SJSA1 (cell line): ENCODE results near the gene DMD. TPM values are rescaled to one million over a fixed set of nuclear protein-coding genes. Genes with fewer than 3 reads are reported as not detected.

Experiments
- DNase-seq, 2 experiments: peaks; one replicate each; pipeline ENCODE4 v3.0.0-alpha.2; 2015 to 2020; ENCODE audit warnings: low spot score in 2 of 2, low read depth in 1 of 2
- H3K27ac ChIP-seq: fragments of 250-450 bp; sonication (Bioruptor Pico); 2 replicates; pipeline ENCODE4 v1.5.1; 2020; ENCODE audit warnings: mild to moderate bottlenecking, moderate library complexity
- H3K27me3 ChIP-seq: fragments of 250-450 bp; sonication (Bioruptor Pico); replicated peaks from 2 replicates; pipeline ENCODE4 v1.5.1; 2020; ENCODE audit warnings: mild to moderate bottlenecking, moderate library complexity
- H3K36me3 ChIP-seq: fragments of 250-450 bp; sonication (Bioruptor Pico); 2 replicates; pipeline ENCODE4 v1.5.1; 2020; ENCODE audit warnings: mild to moderate bottlenecking
- H3K4me1 ChIP-seq: fragments of 250-450 bp; sonication (Bioruptor Pico); replicated peaks from 2 replicates; pipeline ENCODE4 v1.6.1; 2021; ENCODE audit warnings: mild to moderate bottlenecking
- H3K4me3 ChIP-seq: fragments of 250-450 bp; sonication (Bioruptor Pico); 2 replicates; pipeline ENCODE4 v1.5.1; 2020; ENCODE audit warnings: mild to moderate bottlenecking
- H3K9me3 ChIP-seq: fragments of 250-450 bp; sonication (Bioruptor Pico); replicated peaks from 2 replicates; pipeline ENCODE4 v1.5.1; 2020; ENCODE audit warnings: mild to moderate bottlenecking
- total RNA-seq: library from RNA; depleted of rRNA; stranded (reverse); fragments of >200 nt; shearing (Covaris generic); gene quantifications from 2 replicates; pipeline ENCODE4 v1.2.3, GENCODE V29; 2014

The DMD gene
- total RNA-seq, 1 experiment from 2014 or later = 6.8 TPM

DNA sequence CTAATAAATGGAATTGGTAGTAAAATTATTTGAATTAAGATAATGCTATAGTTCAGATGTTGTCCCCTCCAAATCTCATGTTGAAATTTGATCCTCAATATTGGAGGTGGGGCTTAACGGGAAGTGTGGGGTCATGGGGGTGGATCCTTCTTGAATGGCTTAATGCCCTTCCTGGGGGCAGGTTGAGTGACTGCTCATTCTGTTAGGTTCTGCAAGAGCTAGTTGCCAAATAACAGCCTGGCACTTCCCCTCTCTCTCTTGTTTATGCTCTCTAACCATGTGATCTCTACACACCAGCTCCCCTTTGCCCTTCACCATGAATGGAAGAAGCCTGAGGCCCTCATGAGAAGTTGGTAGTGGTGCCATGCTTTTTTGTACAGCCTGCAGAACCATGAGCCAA is 1414.7 kb downstream of the DMD start:
- Histone ChIP-seq H3K4me1 (no peaks in the 10 kb centered on the region), H3K27ac (no peak overlapping the region), H3K4me3 (no peak overlapping the region), H3K36me3 (no peaks in the 10 kb centered on the region), H3K27me3 (no peaks in the 10 kb centered on the region), H3K9me3 (no peaks in the 10 kb centered on the region)
- no peak for DNase-seq

GRCh38 chrX:31747411-31747810 is 1463.9 kb downstream of the DMD start:
- Histone ChIP-seq H3K36me3 (no peaks in the 10 kb centered on the region), H3K27me3 (no peaks in the 10 kb centered on the region), H3K4me1 (no peaks in the 10 kb centered on the region), H3K27ac (no peak overlapping the region), H3K4me3 (no peak overlapping the region), H3K9me3 (no peaks in the 10 kb centered on the region)
- no peak for DNase-seq

GRCh38 chrX:31743004-31743403 is 1468.3 kb downstream of the DMD start:
- no peak for DNase-seq
- H3K4me3 ChIP-seq = no peak overlapping the region
- no peaks in the 10 kb centered on the region for H3K9me3 ChIP-seq
- H3K27me3 ChIP-seq = no peaks in the 10 kb centered on the region
- no peak overlapping the region for H3K27ac ChIP-seq
- no peaks in the 10 kb centered on the region for H3K36me3 ChIP-seq
- no peaks in the 10 kb centered on the region for H3K4me1 ChIP-seq

- H3K4me1 ChIP-seq = no peaks in the 10 kb centered on the region
- no peak overlapping the region for H3K27ac ChIP-seq
- no peak overlapping the region for H3K4me3 ChIP-seq
- no peak for DNase-seq
- no peaks in the 10 kb centered on the region for H3K36me3 ChIP-seq
- H3K27me3 ChIP-seq = no peaks in the 10 kb centered on the region
- H3K9me3 ChIP-seq = no peaks in the 10 kb centered on the region
These were observed 1493.9 kb downstream of the DMD start for GRCh38 chrX:31717474-31717873.

DNA sequence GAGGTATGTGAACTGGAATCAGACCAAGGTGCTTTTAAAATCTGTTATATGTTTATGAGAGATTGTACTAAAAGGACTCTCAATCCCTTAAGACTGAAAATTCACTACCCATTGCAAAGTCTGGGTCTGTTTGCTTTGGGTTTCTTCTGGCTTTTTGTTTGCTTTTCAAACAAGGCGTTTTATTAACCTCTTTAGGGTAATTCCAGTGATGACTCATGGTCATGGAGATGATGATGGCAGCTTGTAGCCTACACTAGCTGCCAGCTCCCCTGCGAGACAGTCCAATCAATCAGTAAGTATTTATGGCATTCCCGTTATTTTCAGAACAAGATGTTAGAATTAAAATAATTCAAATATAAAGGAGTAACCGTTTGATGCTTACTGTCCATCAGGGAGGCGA is 1495.7 kb downstream of the DMD start:
- Histone ChIP-seq H3K4me1 (no peaks in the 10 kb centered on the region), H3K27me3 (no peaks in the 10 kb centered on the region), H3K27ac (no peak overlapping the region), H3K9me3 (no peaks in the 10 kb centered on the region), H3K36me3 (no peaks in the 10 kb centered on the region), H3K4me3 (no peak overlapping the region)
- no peak for DNase-seq

GRCh38 chrX:31714797-31715196 is 1496.6 kb downstream of the DMD start:
- Histone ChIP-seq H3K4me3 (no peak overlapping the region), H3K36me3 (no peaks in the 10 kb centered on the region), H3K4me1 (no peaks in the 10 kb centered on the region), H3K27ac (no peak overlapping the region), H3K27me3 (no peaks in the 10 kb centered on the region), H3K9me3 (no peaks in the 10 kb centered on the region)
- DNase-seq = no peak

DNA sequence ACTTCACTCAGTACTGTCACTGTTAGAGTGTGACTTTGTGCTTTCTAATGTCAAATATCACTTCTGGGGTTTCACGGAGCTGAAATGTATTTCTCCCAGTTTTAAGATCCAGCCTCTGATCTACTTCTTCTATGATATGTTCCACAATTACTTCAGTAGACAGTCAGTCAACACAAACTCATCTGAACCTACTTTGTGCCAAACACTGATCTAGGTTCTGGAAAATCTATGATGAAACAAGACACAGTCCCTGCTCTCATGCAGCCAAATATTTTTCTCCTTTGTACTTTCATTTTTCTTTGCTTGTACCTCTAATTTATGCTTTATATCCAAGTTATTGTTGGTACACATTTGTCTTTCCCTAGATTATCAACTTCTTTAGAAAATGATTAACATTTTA is 1498.2 kb downstream of the DMD start:
- no peak overlapping the region for H3K4me3 ChIP-seq
- no peaks in the 10 kb centered on the region for H3K4me1 ChIP-seq
- no peaks in the 10 kb centered on the region for H3K27me3 ChIP-seq
- no peaks in the 10 kb centered on the region for H3K36me3 ChIP-seq
- no peaks in the 10 kb centered on the region for H3K9me3 ChIP-seq
- no peak overlapping the region for H3K27ac ChIP-seq
- no peak for DNase-seq

- no peaks in the 10 kb centered on the region for H3K36me3 ChIP-seq
- no peaks in the 10 kb centered on the region for H3K9me3 ChIP-seq
- H3K27me3 ChIP-seq = no peaks in the 10 kb centered on the region
- no peak overlapping the region for H3K4me3 ChIP-seq
- H3K4me1 ChIP-seq = no peaks in the 10 kb centered on the region
- no peak for DNase-seq
- H3K27ac ChIP-seq = no peak overlapping the region
These were observed 1500.2 kb downstream of the DMD start for GRCh38 chrX:31711166-31711565.

DNA sequence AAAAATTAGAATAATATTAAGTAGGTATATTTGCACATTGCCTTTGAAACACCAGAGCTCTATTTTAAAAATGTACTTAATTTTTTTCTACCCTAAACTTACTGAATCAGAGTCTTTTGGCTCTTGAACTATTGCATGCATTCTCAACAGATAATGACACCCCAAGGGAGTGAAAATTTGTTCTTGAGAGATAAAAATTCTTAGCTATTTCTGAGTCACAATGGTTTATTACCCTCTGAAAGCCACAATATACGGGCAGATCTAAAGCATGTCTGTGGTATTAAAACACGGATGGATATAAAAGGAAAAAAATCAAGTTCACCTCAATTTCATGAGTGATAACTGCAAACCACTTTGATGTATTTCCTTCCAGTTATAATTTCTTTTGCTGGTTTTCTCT is 1503.2 kb downstream of the DMD start:
- Histone ChIP-seq H3K9me3 (no peaks in the 10 kb centered on the region), H3K27me3 (no peaks in the 10 kb centered on the region), H3K27ac (no peak overlapping the region), H3K36me3 (no peaks in the 10 kb centered on the region), H3K4me3 (no peak overlapping the region), H3K4me1 (no peaks in the 10 kb centered on the region)
- no peak for DNase-seq

- H3K9me3 ChIP-seq = no peaks in the 10 kb centered on the region
- no peaks in the 10 kb centered on the region for H3K4me1 ChIP-seq
- H3K36me3 ChIP-seq = no peaks in the 10 kb centered on the region
- DNase-seq = no peak
- H3K4me3 ChIP-seq = no peak overlapping the region
- H3K27me3 ChIP-seq = no peaks in the 10 kb centered on the region
- H3K27ac ChIP-seq = no peak overlapping the region
These were observed 1504.9 kb downstream of the DMD start for GRCh38 chrX:31706466-31706865.

- H3K4me3 ChIP-seq = no peak overlapping the region
- no peak for DNase-seq
These were observed 1505.5 kb downstream of the DMD start for GRCh38 chrX:31705816-31706215.

DNA sequence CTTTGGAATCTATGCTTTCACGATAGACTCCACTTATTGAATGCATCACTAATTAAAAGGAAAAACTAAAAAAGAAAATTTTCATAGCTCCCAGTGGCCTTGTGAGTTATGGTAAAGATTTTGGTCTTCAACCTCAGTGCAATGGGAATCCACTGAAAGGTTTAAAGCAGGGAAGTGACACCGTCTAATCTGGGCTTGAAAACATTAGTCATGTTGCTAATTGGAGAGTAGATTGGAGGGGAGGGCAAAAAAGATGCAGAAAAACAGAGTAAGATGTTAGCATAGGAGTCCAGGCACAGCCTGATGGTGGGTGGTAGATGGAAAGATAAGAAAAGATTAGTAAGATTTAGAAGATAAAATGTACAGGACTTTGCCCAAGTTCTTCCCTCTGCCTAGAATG is 1506.4 kb downstream of the DMD start:
- Histone ChIP-seq H3K27me3 (no peaks in the 10 kb centered on the region), H3K4me1 (no peaks in the 10 kb centered on the region), H3K9me3 (no peaks in the 10 kb centered on the region), H3K27ac (no peak overlapping the region), H3K36me3 (no peaks in the 10 kb centered on the region), H3K4me3 (no peak overlapping the region)
- DNase-seq = no peak

More at GRCh38 chrX:31705816-31706215, 1505.5 kb downstream of the DMD start:
- Histone ChIP-seq H3K27ac (no peak overlapping the region), H3K9me3 (no peaks in the 10 kb centered on the region), H3K27me3 (no peaks in the 10 kb centered on the region), H3K36me3 (no peaks in the 10 kb centered on the region), H3K4me1 (no peaks in the 10 kb centered on the region)

GRCh38 chrX:31702222-31702621 is 1509.1 kb downstream of the DMD start:
- no peak overlapping the region for H3K27ac ChIP-seq

DNA sequence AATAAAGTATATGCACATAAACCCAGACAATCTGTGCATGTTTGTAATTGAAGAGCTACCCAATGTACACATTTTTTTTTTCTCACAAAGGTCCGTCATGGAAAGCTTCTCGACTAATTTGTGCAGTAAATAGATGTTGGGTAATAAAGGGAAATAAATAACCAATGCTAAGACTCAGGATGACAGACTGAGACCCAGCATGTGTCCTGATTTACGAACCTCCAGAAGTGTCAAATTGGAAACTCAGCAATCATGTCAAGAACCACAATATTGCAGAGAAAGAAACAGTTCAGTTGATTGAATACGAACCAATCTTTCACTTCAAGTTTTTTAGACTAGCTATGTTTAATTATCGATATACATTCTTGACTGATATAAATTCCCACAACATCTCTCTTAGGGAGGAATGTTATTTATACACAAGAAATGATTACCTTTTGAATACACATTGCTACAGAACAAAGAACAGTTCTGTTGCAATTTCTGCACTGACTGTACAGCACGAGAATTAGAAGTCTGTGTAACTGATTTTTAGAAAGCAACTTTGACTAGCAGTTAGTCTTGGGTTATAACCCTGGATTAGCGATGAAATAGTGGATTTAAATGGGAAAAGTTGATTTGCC is 1513.9 kb downstream of the DMD start:
- Histone ChIP-seq H3K4me1 (no peaks in the 10 kb centered on the region), H3K4me3 (no peak overlapping the region), H3K9me3 (no peaks in the 10 kb centered on the region)

More at GRCh38 chrX:31702222-31702621, 1509.1 kb downstream of the DMD start:
- no peak for DNase-seq
- no peaks in the 10 kb centered on the region for H3K27me3 ChIP-seq
- no peaks in the 10 kb centered on the region for H3K36me3 ChIP-seq
- H3K4me1 ChIP-seq = no peaks in the 10 kb centered on the region
- H3K4me3 ChIP-seq = no peak overlapping the region
- H3K9me3 ChIP-seq = no peaks in the 10 kb centered on the region

GRCh38 chrX:31679861-31680260 is 1531.5 kb downstream of the DMD start:
- H3K36me3 ChIP-seq = no peaks in the 10 kb centered on the region
- H3K27ac ChIP-seq = no peak overlapping the region
- no peak for DNase-seq
- H3K9me3 ChIP-seq = no peaks in the 10 kb centered on the region
- no peak overlapping the region for H3K4me3 ChIP-seq
- no peaks in the 10 kb centered on the region for H3K27me3 ChIP-seq
- H3K4me1 ChIP-seq = no peaks in the 10 kb centered on the region

More for the DNA sequence above, 1513.9 kb downstream of the DMD start:
- Histone ChIP-seq H3K27ac (no peak overlapping the region), H3K36me3 (no peaks in the 10 kb centered on the region), H3K27me3 (no peaks in the 10 kb centered on the region)
- DNase-seq = no peak
